Liver (tissue), 3 donors: ENCODE measurements around the gene TMEM220.

Experiments used
- CTCF ChIP-seq: fragments of 150-350 bp; IDR thresholded peaks from 2 replicates; pipeline ENCODE4 v1.5.1; 2017; ENCODE audit warnings: improper control_type of control experiment, low read depth, low read length; ENCODE audit not compliant: missing input control
- FOXA1 ChIP-seq: IDR thresholded peaks from 2 replicates; pipeline ENCODE4 v1.6.1; 2016; ENCODE audit warnings: antibody characterized with exemption
- GABPA ChIP-seq, 2 donors: IDR thresholded peaks in 1 of 2; conservative IDR thresholded peaks in 1 of 2; 2 replicates each; pipeline ENCODE4 v1.6.1; 2016; ENCODE audit warnings: antibody characterized with exemption in 2 of 2, mild to moderate bottlenecking in 1 of 2, moderate library complexity in 1 of 2
- HNF4G ChIP-seq: IDR thresholded peaks from 2 replicates; pipeline ENCODE4 v1.6.1; 2016; ENCODE audit warnings: antibody characterized with exemption
- MAX ChIP-seq: IDR thresholded peaks from 2 replicates; pipeline ENCODE4 v1.6.1; 2016; ENCODE audit warnings: antibody characterized with exemption
- RAD21 ChIP-seq, 2 donors: IDR thresholded peaks; 2 replicates each; pipeline ENCODE4 v1.6.1; 2016; ENCODE audit warnings: antibody characterized with exemption in 2 of 2, mild to moderate bottlenecking in 2 of 2
- RXRA ChIP-seq, 2 donors: IDR thresholded peaks; 2 replicates each; pipeline ENCODE4 v1.6.1; 2017 to 2018; ENCODE audit warnings: antibody characterized with exemption in 2 of 2, mild to moderate bottlenecking in 1 of 2
- TAF1 ChIP-seq: conservative IDR thresholded peaks from 2 replicates; pipeline ENCODE4 v1.6.1; 2016; ENCODE audit warnings: antibody characterized with exemption, mild to moderate bottlenecking
- TF ChIP-seq, protein P1 (sequence below): IDR thresholded peaks from 2 replicates; pipeline ENCODE4 v1.6.1; 2016; ENCODE audit warnings: antibody characterized with exemption
- TF ChIP-seq, protein P2 (sequence below): IDR thresholded peaks from 2 replicates; pipeline ENCODE4 v1.6.1; 2016; ENCODE audit warnings: antibody characterized with exemption
- TF ChIP-seq, protein P3 (sequence below): IDR thresholded peaks from 2 replicates; pipeline ENCODE4 v1.6.1; 2016; ENCODE audit warnings: antibody characterized with exemption, mild to moderate bottlenecking
- donor health status: healthy.
- donor health status: healthy.

GRCh38 chr17:10768750-10769251 is 39.0 kb upstream of the TMEM220 start:
- TF ChIP-seq CTCF (no peak), RAD21 (IDR thresholded peaks at IDR 0.05) (no peak), MAX (no peak), RXRA (IDR thresholded peaks at IDR 0.05) (no peak), TAF1 (no peak), GABPA (IDR thresholded peaks at IDR 0.05 in 1 of 2, conservative IDR thresholded peaks at IDR 0.05 in 1 of 2) (no peak), HNF4G (no peak), FOXA1 (no peak)
- TF ChIP-seq, protein P1, sequence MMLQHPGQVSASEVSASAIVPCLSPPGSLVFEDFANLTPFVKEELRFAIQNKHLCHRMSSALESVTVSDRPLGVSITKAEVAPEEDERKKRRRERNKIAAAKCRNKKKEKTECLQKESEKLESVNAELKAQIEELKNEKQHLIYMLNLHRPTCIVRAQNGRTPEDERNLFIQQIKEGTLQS: no peak
- TF ChIP-seq, protein P2, sequence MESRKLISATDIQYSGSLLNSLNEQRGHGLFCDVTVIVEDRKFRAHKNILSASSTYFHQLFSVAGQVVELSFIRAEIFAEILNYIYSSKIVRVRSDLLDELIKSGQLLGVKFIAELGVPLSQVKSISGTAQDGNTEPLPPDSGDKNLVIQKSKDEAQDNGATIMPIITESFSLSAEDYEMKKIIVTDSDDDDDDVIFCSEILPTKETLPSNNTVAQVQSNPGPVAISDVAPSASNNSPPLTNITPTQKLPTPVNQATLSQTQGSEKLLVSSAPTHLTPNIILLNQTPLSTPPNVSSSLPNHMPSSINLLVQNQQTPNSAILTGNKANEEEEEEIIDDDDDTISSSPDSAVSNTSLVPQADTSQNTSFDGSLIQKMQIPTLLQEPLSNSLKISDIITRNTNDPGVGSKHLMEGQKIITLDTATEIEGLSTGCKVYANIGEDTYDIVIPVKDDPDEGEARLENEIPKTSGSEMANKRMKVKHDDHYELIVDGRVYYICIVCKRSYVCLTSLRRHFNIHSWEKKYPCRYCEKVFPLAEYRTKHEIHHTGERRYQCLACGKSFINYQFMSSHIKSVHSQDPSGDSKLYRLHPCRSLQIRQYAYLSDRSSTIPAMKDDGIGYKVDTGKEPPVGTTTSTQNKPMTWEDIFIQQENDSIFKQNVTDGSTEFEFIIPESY: no peak
- TF ChIP-seq, protein P3, sequence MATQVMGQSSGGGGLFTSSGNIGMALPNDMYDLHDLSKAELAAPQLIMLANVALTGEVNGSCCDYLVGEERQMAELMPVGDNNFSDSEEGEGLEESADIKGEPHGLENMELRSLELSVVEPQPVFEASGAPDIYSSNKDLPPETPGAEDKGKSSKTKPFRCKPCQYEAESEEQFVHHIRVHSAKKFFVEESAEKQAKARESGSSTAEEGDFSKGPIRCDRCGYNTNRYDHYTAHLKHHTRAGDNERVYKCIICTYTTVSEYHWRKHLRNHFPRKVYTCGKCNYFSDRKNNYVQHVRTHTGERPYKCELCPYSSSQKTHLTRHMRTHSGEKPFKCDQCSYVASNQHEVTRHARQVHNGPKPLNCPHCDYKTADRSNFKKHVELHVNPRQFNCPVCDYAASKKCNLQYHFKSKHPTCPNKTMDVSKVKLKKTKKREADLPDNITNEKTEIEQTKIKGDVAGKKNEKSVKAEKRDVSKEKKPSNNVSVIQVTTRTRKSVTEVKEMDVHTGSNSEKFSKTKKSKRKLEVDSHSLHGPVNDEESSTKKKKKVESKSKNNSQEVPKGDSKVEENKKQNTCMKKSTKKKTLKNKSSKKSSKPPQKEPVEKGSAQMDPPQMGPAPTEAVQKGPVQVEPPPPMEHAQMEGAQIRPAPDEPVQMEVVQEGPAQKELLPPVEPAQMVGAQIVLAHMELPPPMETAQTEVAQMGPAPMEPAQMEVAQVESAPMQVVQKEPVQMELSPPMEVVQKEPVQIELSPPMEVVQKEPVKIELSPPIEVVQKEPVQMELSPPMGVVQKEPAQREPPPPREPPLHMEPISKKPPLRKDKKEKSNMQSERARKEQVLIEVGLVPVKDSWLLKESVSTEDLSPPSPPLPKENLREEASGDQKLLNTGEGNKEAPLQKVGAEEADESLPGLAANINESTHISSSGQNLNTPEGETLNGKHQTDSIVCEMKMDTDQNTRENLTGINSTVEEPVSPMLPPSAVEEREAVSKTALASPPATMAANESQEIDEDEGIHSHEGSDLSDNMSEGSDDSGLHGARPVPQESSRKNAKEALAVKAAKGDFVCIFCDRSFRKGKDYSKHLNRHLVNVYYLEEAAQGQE: no peak
